ENCODE results near the gene PRCP. TPM values are rescaled to one million over a fixed set of nuclear protein-coding genes. Genes with fewer than 3 reads are reported as not detected.

The PRCP gene
- total RNA-seq, 2 donors from 2014 or later = 27.4 to 47.9 TPM

Other genes starting within 250 kb of the PRCP start
- gene FAM181B, start 166.6 kb downstream of the PRCP start, total RNA-seq = under 1 TPM; 0.27 to 0.61 TPM
- gene DDIAS, start 1.3 kb upstream of the PRCP start, total RNA-seq = 1 to 10 TPM in 1 of 2 donors, under 1 TPM in 1; 0.84 to 2.5 TPM
- gene RAB30, start 171.5 kb upstream of the PRCP start, total RNA-seq = 10 to 100 TPM in 1 of 2 donors, 1 to 10 TPM in 1; 5.9 to 24.3 TPM

Measured in left colon (tissue), 2 donors.